Neuronal stem cell (in vitro differentiated cells): ENCODE results near the gene ZNF618.
"Not testable (repeated sequence)": the region's sequence is repeated elsewhere in the genome, so short reads cannot be mapped to it uniquely, and the experiment has no call there.

ENCODE experiments used
- DNase-seq: peaks from one replicate; pipeline ENCODE4 v3.0.0-alpha.2; 2013; ENCODE audit warnings: low spot score
- H2AFZ ChIP-seq: one replicate; pipeline ENCODE4 v1.6.1; 2013; ENCODE audit warnings: mild to moderate bottlenecking, low read length, inconsistent platforms
- H2AK5ac ChIP-seq: 2 replicates; pipeline ENCODE4 v1.6.1; 2013; ENCODE audit warnings: low read depth, mild to moderate bottlenecking, inconsistent platforms, low read length, moderate library complexity, mixed read lengths
- H2BK120ac ChIP-seq: 2 replicates; pipeline ENCODE4 v1.6.1; 2013; ENCODE audit warnings: low read depth, mild to moderate bottlenecking, inconsistent platforms, low read length, moderate library complexity, mixed read lengths
- H2BK12ac ChIP-seq: one replicate; pipeline ENCODE4 v1.6.1; 2013; ENCODE audit warnings: low read length, inconsistent platforms
- H2BK15ac ChIP-seq: 2 replicates; pipeline ENCODE4 v1.6.1; 2013; ENCODE audit warnings: mild to moderate bottlenecking, low read length, inconsistent platforms, mixed read lengths
- H2BK5ac ChIP-seq: one replicate; pipeline ENCODE4 v1.6.1; 2013; ENCODE audit warnings: inconsistent platforms, mild to moderate bottlenecking, low read length, moderate library complexity
- H3K14ac ChIP-seq: one replicate; pipeline ENCODE4 v1.6.1; 2013; ENCODE audit warnings: low read length, inconsistent platforms
- H3K18ac ChIP-seq: 2 replicates; pipeline ENCODE4 v1.6.1; 2013; ENCODE audit warnings: low read length, inconsistent platforms
- H3K23ac ChIP-seq: 2 replicates; pipeline ENCODE4 v1.6.1; 2013; ENCODE audit warnings: low read depth, mild to moderate bottlenecking, mixed read lengths, low read length, inconsistent platforms; ENCODE audit not compliant: poor library complexity
- H3K27ac ChIP-seq: replicated peaks from 3 replicates; pipeline ENCODE4 v1.5.1; 2013; ENCODE audit warnings: low read length, inconsistent platforms
- H3K27me3 ChIP-seq, 3 experiments: 2 replicates each; pipeline ENCODE4 v1.6.1; 2013; ENCODE audit warnings: low read length in 3 of 3, mild to moderate bottlenecking in 2 of 3, inconsistent platforms in 1 of 3, low read depth in 1 of 3, mixed read lengths in 1 of 3, moderate library complexity in 1 of 3; ENCODE audit not compliant: control insufficient read depth in 3 of 3, insufficient read depth in 3 of 3
- H3K36me3 ChIP-seq, 2 donors: replicated peaks in 1 of 2; 2 replicates each; pipeline ENCODE4 v1.6.1; 2013; ENCODE audit warnings: low read length in 2 of 2; ENCODE audit not compliant: control insufficient read depth in 2 of 2, insufficient read depth in 2 of 2
- H3K4ac ChIP-seq: 2 replicates; pipeline ENCODE4 v1.6.1; 2013; ENCODE audit warnings: inconsistent platforms, mild to moderate bottlenecking, low read length, moderate library complexity
- H3K4me1 ChIP-seq, 2 donors: 1 replicate in 1 of 2; 2 replicates in 1 of 2; pipeline ENCODE4 v1.6.1; 2013; ENCODE audit warnings: low read length in 2 of 2, low read depth in 1 of 2; ENCODE audit not compliant: control insufficient read depth in 2 of 2, insufficient read depth in 1 of 2
- H3K4me2 ChIP-seq: one replicate; pipeline ENCODE4 v1.6.1; 2013; ENCODE audit warnings: mild to moderate bottlenecking, low read length, inconsistent platforms; ENCODE audit not compliant: insufficient read depth, poor library complexity, severe bottlenecking
- H3K4me3 ChIP-seq, 2 donors: 2 replicates each; pipeline ENCODE4 v1.5.1; 2013; ENCODE audit warnings: low read length in 2 of 2, mild to moderate bottlenecking in 2 of 2, inconsistent platforms in 1 of 2, moderate library complexity in 1 of 2
- H3K79me1 ChIP-seq: one replicate; pipeline ENCODE4 v1.6.1; 2013; ENCODE audit warnings: low read depth, mild to moderate bottlenecking, inconsistent platforms, low read length, moderate library complexity
- H3K9ac ChIP-seq: one replicate; pipeline ENCODE4 v1.6.1; 2013; ENCODE audit warnings: mild to moderate bottlenecking, low read depth, low read length, inconsistent platforms; ENCODE audit not compliant: poor library complexity
- H3K9me3 ChIP-seq, 2 donors: replicated peaks in 1 of 2; 2 replicates each; pipeline versions ENCODE3 to v1.6.1; 2013; ENCODE audit warnings: low read length in 2 of 2, mild to moderate bottlenecking in 2 of 2, inconsistent platforms in 1 of 2, low read depth in 1 of 2, mixed read lengths in 1 of 2, moderate library complexity in 1 of 2; ENCODE audit not compliant: control insufficient read depth in 2 of 2, insufficient read depth in 1 of 2
- H4K8ac ChIP-seq: one replicate; pipeline ENCODE4 v1.6.1; 2013; ENCODE audit warnings: low read depth, mild to moderate bottlenecking, inconsistent platforms, low read length, moderate library complexity
- H4K91ac ChIP-seq: one replicate; pipeline ENCODE4 v1.6.1; 2013; ENCODE audit warnings: low read length, low read depth, mild to moderate bottlenecking, inconsistent platforms; ENCODE audit not compliant: poor library complexity
- WGBS, 2 donors: extraction: QIAGEN DNeasy Blood & Tissue Kit; methylation state at CpG; one replicate each; pipeline ENCODE4 v1.1.7; 2013; ENCODE audit warnings: missing lambda C conversion rate in 2 of 2, mixed read lengths in 1 of 2; ENCODE audit not compliant: insufficient read length in 2 of 2, insufficient replicate concordance in 1 of 2; ENCODE audit errors: extremely low coverage in 2 of 2; 5-methylcytosine and 5-hydroxymethylcytosine counted together

The ZNF618 gene

GRCh38 chr9:114037961-114038723 is 162.0 kb downstream of the ZNF618 start:
- Histone ChIP-seq H3K23ac (no peak overlapping the region), H2AK5ac (peak overlapping the region; percentile 82), H3K14ac (peak overlapping the region; percentile 66), H3K79me1 (no peaks in the 10 kb centered on the region), H3K4me3 (no peak overlapping the region), H4K91ac (no peak overlapping the region), H3K4me1 (peaks cover 8 to 9% of the 10 kb centered on the region in 2 donors), H3K4ac (peak overlapping the region; percentile 70), H2BK5ac (no peak overlapping the region), H3K27me3 (no peaks in the 10 kb centered on the region), H3K36me3 (peaks cover 27 to 69% of the 10 kb centered on the region in 2 donors), H2BK15ac (peak overlapping the region; percentile 69), H3K4me2 (no peak overlapping the region), H2BK12ac (no peak overlapping the region), H2BK120ac (no peak overlapping the region), H3K9ac (peak overlapping the region; percentile 83), H3K9me3 (peaks cover 3% of the 10 kb centered on the region in 2 donors), H2AFZ (peak overlapping the region; percentile 12), H4K8ac (no peak overlapping the region), H3K27ac (peak overlapping the region; percentile 85), H3K18ac (peak overlapping the region; percentile 90)
- DNase-seq, result peak; percentile 75
- no CpG with 5 or more reads among the region's 19 CpGs for WGBS, 2 donors

DNA sequence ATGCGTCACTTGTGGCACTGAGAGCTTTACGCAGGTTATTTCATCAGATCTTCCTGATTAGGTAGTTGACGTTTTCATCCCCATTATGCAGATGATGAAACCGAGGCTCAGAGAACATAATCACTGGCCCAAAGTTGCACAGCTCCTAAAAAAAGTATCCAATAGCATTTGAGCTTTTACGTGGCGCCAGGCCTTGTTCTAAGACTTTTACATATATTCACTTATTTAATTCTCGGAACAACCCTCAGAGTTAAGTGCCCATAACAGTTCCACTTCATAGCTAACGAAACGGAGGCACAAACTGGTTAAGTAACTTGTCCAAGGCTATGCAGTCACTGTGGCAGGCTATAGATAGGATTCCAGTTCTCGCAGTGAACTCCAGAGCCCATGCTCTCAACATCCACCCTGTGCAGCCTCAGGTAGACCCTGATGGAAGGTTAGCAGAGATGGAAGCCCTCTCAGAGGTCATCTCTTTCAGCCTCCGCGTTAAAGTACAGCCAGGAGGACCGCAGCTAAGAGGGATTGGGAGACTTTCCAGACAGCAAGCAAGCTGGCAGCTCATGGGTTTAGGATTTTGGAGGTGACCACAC is 162.7 kb downstream of the ZNF618 start:
- no peak overlapping the region for H3K9ac ChIP-seq
- no peak overlapping the region for H3K4me3 ChIP-seq
- H2AK5ac ChIP-seq, result no peak overlapping the region
- H2BK120ac ChIP-seq, result no peak overlapping the region
- H3K23ac ChIP-seq, result no peak overlapping the region
- no CpG with 5 or more reads among the region's 13 CpGs for WGBS, 2 donors
- no peak overlapping the region for H3K4me2 ChIP-seq
- no peak overlapping the region for H2BK12ac ChIP-seq
- H3K14ac ChIP-seq, result no peak overlapping the region
- H3K4ac ChIP-seq, result no peak overlapping the region
- no peaks in the 10 kb centered on the region for H3K79me1 ChIP-seq
- H3K9me3 ChIP-seq, result peaks cover 3 to 5% of the 10 kb centered on the region in 2 donors
- no peak overlapping the region for H4K8ac ChIP-seq
- H2BK5ac ChIP-seq, result no peak overlapping the region
- DNase-seq, result no peak
- H3K27ac ChIP-seq, result peak overlapping the region; percentile 66
- H3K18ac ChIP-seq, result no peak overlapping the region
- H3K27me3 ChIP-seq, result no peaks in the 10 kb centered on the region
- peaks cover 23 to 67% of the 10 kb centered on the region in 2 donors for H3K36me3 ChIP-seq
- H4K91ac ChIP-seq, result no peak overlapping the region
- no peak overlapping the region for H2AFZ ChIP-seq
- peaks cover 8 to 9% of the 10 kb centered on the region in 2 donors for H3K4me1 ChIP-seq
- no peak overlapping the region for H2BK15ac ChIP-seq

GRCh38 chr9:114039484-114039883 is 163.4 kb downstream of the ZNF618 start:
- H3K18ac ChIP-seq, result no peak overlapping the region
- no peak overlapping the region for H2AK5ac ChIP-seq
- H3K9me3 ChIP-seq, result peaks cover 3 to 5% of the 10 kb centered on the region in 2 donors
- H2BK120ac ChIP-seq, result no peak overlapping the region
- no CpG with 5 or more reads among the region's 5 CpGs for WGBS, 2 donors
- no peak overlapping the region for H4K91ac ChIP-seq
- H3K4ac ChIP-seq, result no peak overlapping the region
- no peak overlapping the region for H3K4me3 ChIP-seq
- peaks cover 19 to 60% of the 10 kb centered on the region in 2 donors for H3K36me3 ChIP-seq
- no peak overlapping the region for H2AFZ ChIP-seq
- H3K79me1 ChIP-seq, result no peaks in the 10 kb centered on the region
- H3K4me1 ChIP-seq, result peaks cover 8 to 9% of the 10 kb centered on the region in 2 donors
- no peak for DNase-seq
- H3K27me3 ChIP-seq, result no peaks in the 10 kb centered on the region
- H3K23ac ChIP-seq, result no peak overlapping the region
- no peak overlapping the region for H2BK15ac ChIP-seq
- peak overlapping the region; percentile 12 for H2BK12ac ChIP-seq
- no peak overlapping the region for H2BK5ac ChIP-seq
- no peak overlapping the region for H3K27ac ChIP-seq
- no peak overlapping the region for H3K14ac ChIP-seq
- H3K9ac ChIP-seq, result no peak overlapping the region
- H4K8ac ChIP-seq, result no peak overlapping the region
- no peak overlapping the region for H3K4me2 ChIP-seq

DNA sequence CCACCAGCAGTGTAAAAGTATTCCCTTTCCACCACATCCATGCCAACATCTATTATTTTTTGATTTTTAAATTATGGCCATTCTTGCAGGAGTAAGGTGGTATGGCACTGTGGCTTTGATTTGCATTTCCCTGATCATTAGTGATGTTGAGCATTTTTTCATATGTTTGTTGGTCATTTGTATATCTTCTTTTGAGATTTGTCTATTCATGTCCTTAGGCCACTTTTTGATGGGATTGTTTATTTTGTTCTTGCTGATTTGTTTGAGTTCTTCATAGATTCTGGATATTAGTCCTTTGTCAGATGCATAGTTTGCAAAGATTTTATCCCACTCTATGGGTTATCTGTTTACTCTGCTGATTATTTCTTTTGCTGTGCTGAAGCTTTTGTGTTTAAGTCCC is 167.6 kb downstream of the ZNF618 start:
- H4K91ac ChIP-seq, H4K8ac ChIP-seq, H3K27ac ChIP-seq, H2AK5ac ChIP-seq, H3K9me3 ChIP-seq, H3K79me1 ChIP-seq, H3K4me2 ChIP-seq, H3K18ac ChIP-seq, H2BK15ac ChIP-seq, H2BK120ac ChIP-seq, H3K23ac ChIP-seq, DNase-seq, H3K9ac ChIP-seq, H2BK5ac ChIP-seq, H3K27me3 ChIP-seq, H3K14ac ChIP-seq, H3K4ac ChIP-seq, H3K4me1 ChIP-seq, H2AFZ ChIP-seq, H3K4me3 ChIP-seq, H2BK12ac ChIP-seq: not testable (repeated sequence)
- peaks cover 6 to 60% of the 10 kb centered on the region in 2 donors for H3K36me3 ChIP-seq
